MCF 10A (cell line): ENCODE results near the gene COL28A1. TPM values are rescaled to one million over a fixed set of nuclear protein-coding genes. Genes with fewer than 3 reads are reported as not detected.

Experiments
- BruUV-seq: library from RNA; stranded (reverse); fragments of 400-500 nt; replicated peaks from 2 replicates; lab custom pipeline; 2021; lab: Mats Ljungman, UMichigan
- CTCF ChIA-PET: fragments of 300-600 bp; sonication (Branson Sonifier 250); formaldehyde crosslinking; extraction: SDS; loops from one replicate; lab custom pipeline; 2021; ENCODE audit warnings: antibody characterized with exemption, inconsistent platforms; lab: Yijun Ruan, JAX
- POLR2A ChIA-PET: fragments of 300-600, 350-650 bp; sonication (Branson Sonifier 250); formaldehyde crosslinking; extraction: SDS; loops from one replicate; lab custom pipeline; 2020; ENCODE audit warnings: antibody characterized with exemption, inconsistent platforms; lab: Yijun Ruan, JAX
- DNase-seq: peaks from one replicate; pipeline ENCODE4 v3.0.0-alpha.2; 2018; ENCODE audit not compliant: unreplicated experiment
- H3K27ac Mint-ChIP-seq: one replicate; pipeline ENCODE4 v1.8.0; 2022; ENCODE audit warnings: mild to moderate bottlenecking, low read depth, mixed read lengths; ENCODE audit not compliant: unreplicated experiment
- H3K27me3 Mint-ChIP-seq: one replicate; pipeline ENCODE4 v1.8.0; 2022; ENCODE audit warnings: mixed read lengths; ENCODE audit not compliant: insufficient read depth, unreplicated experiment
- H3K36me3 Mint-ChIP-seq: one replicate; pipeline ENCODE4 v1.8.0; 2022; ENCODE audit warnings: mild to moderate bottlenecking, moderate library complexity, mixed read lengths; ENCODE audit not compliant: insufficient read depth, unreplicated experiment
- H3K4me1 Mint-ChIP-seq: one replicate; pipeline ENCODE4 v1.8.0; 2022; ENCODE audit warnings: mixed read lengths; ENCODE audit not compliant: insufficient read depth, unreplicated experiment
- H3K4me3 Mint-ChIP-seq: one replicate; pipeline ENCODE4 v1.8.0; 2022; ENCODE audit warnings: mild to moderate bottlenecking, moderate library complexity, mixed read lengths; ENCODE audit not compliant: unreplicated experiment
- H3K9me3 Mint-ChIP-seq: one replicate; pipeline ENCODE4 v1.8.0; 2022; ENCODE audit warnings: mixed read lengths; ENCODE audit not compliant: unreplicated experiment
- CTCF ChIP-seq: fragments of 200-600 bp; IDR thresholded peaks from one replicate; pipeline ENCODE4 v1.8.0; 2022; ENCODE audit warnings: antibody characterized with exemption, mild to moderate bottlenecking; ENCODE audit not compliant: unreplicated experiment
- intact Hi-C: fragments of 100-400 bp; cut with micrococcal nuclease; formaldehyde crosslinking; loops from 2 replicates; pipeline ENCODE4 v1.14.1; 2022
- total RNA-seq: library from RNA; stranded (reverse); gene quantifications from 2 replicates; pipeline ENCODE4 v1.2.3, GENCODE V29; 2022

COL28A1 gene
- total RNA-seq, 1 experiment from 2014 or later: 0.96 TPM

DNA sequence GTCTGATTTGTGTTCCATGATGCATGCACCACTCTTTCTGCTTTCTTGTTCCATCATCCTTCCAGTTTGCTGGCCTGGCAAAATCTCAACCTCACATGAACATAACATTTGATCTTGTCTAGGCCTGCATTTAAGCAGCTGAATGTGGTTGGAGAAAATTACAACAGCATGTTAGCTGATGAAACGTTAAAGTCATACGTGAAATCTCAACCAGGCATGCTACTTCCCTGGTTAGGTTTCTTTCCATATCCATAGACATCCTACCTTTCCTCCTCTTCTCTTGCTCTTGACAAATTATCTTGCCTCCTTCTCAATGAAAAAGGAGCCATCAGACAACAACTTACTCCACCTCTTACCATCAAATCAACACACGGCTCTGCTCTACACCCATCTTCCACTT lies 199.8 kb downstream of the COL28A1 start:
- H3K9me3 Mint-ChIP-seq: no peaks in the 10 kb centered on the region
- no peak overlapping the region for H3K4me3 Mint-ChIP-seq
- H3K27me3 Mint-ChIP-seq: no peaks in the 10 kb centered on the region
- H3K4me1 Mint-ChIP-seq: no peaks in the 10 kb centered on the region
- POLR2A ChIA-PET: no interaction called here
- no TSS peak for BruUV-seq
- TF ChIP-seq CTCF: no peak
- DNase-seq: no peak
- H3K36me3 Mint-ChIP-seq: peaks cover 5% of the 10 kb centered on the region
- intact Hi-C loops: no loop called here
- no peak overlapping the region for H3K27ac Mint-ChIP-seq
- CTCF ChIA-PET: interaction anchor here (1.1 kb wide), 1 partner anchor 233 kb away, joined by 3 read pairs; no protein-coding TSS in a partner anchor

DNA sequence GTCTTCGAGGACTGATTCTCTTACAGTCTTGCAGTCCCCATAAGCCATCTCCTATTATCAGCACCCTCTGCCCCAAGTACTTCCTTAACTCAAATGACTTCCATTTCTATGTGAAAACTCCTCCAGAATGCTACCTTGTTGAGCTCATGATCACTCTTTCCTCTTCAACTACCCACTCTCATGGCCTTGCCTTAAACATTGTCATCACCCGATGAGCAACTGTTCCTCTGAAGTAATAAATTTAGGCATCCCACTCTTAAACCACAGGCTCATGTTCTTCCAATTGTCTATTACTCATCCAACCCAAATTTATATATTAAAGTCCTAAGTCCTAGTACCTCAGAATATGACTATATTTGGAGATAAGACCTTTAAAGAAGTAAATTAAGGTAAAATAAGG lies 200.5 kb downstream of the COL28A1 start:
- no peak overlapping the region for H3K4me3 Mint-ChIP-seq
- intact Hi-C loops: no loop called here
- peaks cover 5% of the 10 kb centered on the region for H3K36me3 Mint-ChIP-seq
- no TSS peak for BruUV-seq
- CTCF ChIA-PET: no interaction called here
- DNase-seq: no peak
- no peaks in the 10 kb centered on the region for H3K4me1 Mint-ChIP-seq
- TF ChIP-seq CTCF: no peak
- no peaks in the 10 kb centered on the region for H3K9me3 Mint-ChIP-seq
- H3K27me3 Mint-ChIP-seq: no peaks in the 10 kb centered on the region
- POLR2A ChIA-PET: interaction anchor here (0.8 kb wide), 1 partner anchor 15 kb away, joined by 3 read pairs; no protein-coding TSS in a partner anchor
- no peak overlapping the region for H3K27ac Mint-ChIP-seq

DNA sequence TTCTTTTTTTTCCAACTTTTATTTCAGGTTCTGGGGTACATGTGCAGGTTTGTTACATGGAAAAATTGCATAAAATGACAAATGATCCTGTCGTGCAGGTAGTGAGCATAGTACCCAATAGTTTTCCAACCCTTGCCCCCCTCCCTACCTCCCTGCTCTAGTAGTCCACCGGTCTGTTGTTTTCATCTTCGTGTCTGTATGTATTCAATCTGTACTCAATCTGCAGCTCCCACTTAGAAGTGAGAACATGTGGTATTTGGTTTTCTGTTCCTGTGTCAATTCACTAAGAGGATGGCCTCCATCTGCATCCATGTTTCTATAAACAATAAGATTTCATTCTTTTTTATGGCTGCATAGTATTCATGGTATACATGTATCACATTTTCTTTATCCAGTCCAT lies 202.1 kb downstream of the COL28A1 start:
- ChIA-PET CTCF (no interaction called here), POLR2A (interaction anchor here (0.6 kb wide), 1 partner anchor 43 kb away, joined by 3 read pairs; no protein-coding TSS in a partner anchor)
- Mint-ChIP-seq H3K4me3 (no peak overlapping the region), H3K27ac (no peak overlapping the region), H3K4me1 (peaks cover 12% of the 10 kb centered on the region), H3K27me3 (no peaks in the 10 kb centered on the region), H3K36me3 (peaks cover 5% of the 10 kb centered on the region), H3K9me3 (no peaks in the 10 kb centered on the region)
- TF ChIP-seq CTCF: no peak
- intact Hi-C loops: no loop called here
- no peak for DNase-seq
- BruUV-seq: no TSS peak

DNA sequence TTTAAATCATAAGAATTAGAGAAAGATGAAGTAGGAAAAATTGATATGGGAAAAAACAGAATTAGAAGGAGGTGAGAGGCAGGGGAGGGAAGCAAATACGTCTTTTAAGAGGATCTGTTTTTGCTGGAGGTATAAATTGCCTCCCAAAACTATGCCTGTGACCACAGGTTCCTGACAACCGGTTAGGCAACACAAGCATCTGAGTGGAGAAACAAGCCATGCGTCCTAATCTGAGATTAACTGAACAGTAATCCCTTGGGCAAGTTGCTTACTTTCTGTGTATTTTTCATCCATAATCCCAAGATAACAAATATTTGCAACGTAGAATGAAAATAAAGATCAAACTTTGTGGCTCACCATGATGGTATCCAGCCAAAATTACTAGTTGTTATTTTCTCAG lies 204.2 kb downstream of the COL28A1 start:
- ChIA-PET POLR2A (no interaction called here), CTCF (no interaction called here)
- Mint-ChIP-seq H3K27ac (no peak overlapping the region), H3K9me3 (no peaks in the 10 kb centered on the region), H3K36me3 (peaks cover 5% of the 10 kb centered on the region), H3K27me3 (no peaks in the 10 kb centered on the region), H3K4me1 (peaks cover 13% of the 10 kb centered on the region), H3K4me3 (no peak overlapping the region)
- TF ChIP-seq CTCF: no peak
- intact Hi-C loops: no loop called here
- BruUV-seq: no TSS peak
- DNase-seq: no peak
